Activated B cell treated with CpG ODN at 0.5 μM for 24 hours (primary cell): ENCODE data around the gene LRBA. TPM values are rescaled to one million over a fixed set of nuclear protein-coding genes. Genes with fewer than 3 reads are reported as not detected.

Experiments
- ATAC-seq: fragments of 200-7000 bp; cut with Tn5 transposase; one replicate; pipeline ENCODE4 v1.10.0; 2021; ENCODE audit warnings: low read depth, mild to moderate bottlenecking, moderate library complexity
- CTCF ChIA-PET: fragments of 350-600 bp; sonication (Branson Sonifier 250); formaldehyde crosslinking; loops from one replicate; lab custom pipeline; 2021; ENCODE audit warnings: antibody characterized with exemption; lab: Charles Lee
- POLR2A ChIA-PET: fragments of 350-600 bp; sonication (Branson Sonifier 250); formaldehyde crosslinking; loops from one replicate; lab custom pipeline; 2021; ENCODE audit warnings: antibody characterized with exemption; lab: Charles Lee
- DNase-seq: peaks from one replicate; pipeline ENCODE4 v3.0.0; 2022
- H3K27ac Mint-ChIP-seq: one replicate; pipeline ENCODE4 v1.8.0; 2020; ENCODE audit warnings: mixed read lengths
- H3K27me3 Mint-ChIP-seq: one replicate; pipeline ENCODE4 v1.8.0; 2021; ENCODE audit warnings: mixed read lengths
- H3K36me3 Mint-ChIP-seq: one replicate; pipeline ENCODE4 v1.8.0; 2021; ENCODE audit warnings: low read depth, mixed read lengths
- H3K4me1 Mint-ChIP-seq: one replicate; pipeline ENCODE4 v1.8.0; 2021; ENCODE audit warnings: mixed read lengths
- H3K4me3 Mint-ChIP-seq: one replicate; pipeline ENCODE4 v1.8.0; 2020; ENCODE audit warnings: mild to moderate bottlenecking, mixed read lengths
- H3K9me3 Mint-ChIP-seq: one replicate; pipeline ENCODE4 v1.8.0; 2020; ENCODE audit warnings: mixed read lengths
- intact Hi-C: fragments of 100-400 bp; cut with micrococcal nuclease; formaldehyde crosslinking; loops from one replicate; pipeline ENCODE4 v1.15.1; 2024
- total RNA-seq: library from RNA; stranded (reverse); gene quantifications from 2 replicates; pipeline ENCODE4 v1.2.3, GENCODE V29; 2022
- TF ChIP-seq, protein P1 (sequence below): fragments of 200-600 bp; IDR thresholded peaks from one replicate; pipeline ENCODE4 v1.8.0; 2022; ENCODE audit warnings: antibody characterized with exemption, mild to moderate bottlenecking

The LRBA gene
- total RNA-seq, 1 donor from 2014 or later: 66.5 TPM

DNA sequence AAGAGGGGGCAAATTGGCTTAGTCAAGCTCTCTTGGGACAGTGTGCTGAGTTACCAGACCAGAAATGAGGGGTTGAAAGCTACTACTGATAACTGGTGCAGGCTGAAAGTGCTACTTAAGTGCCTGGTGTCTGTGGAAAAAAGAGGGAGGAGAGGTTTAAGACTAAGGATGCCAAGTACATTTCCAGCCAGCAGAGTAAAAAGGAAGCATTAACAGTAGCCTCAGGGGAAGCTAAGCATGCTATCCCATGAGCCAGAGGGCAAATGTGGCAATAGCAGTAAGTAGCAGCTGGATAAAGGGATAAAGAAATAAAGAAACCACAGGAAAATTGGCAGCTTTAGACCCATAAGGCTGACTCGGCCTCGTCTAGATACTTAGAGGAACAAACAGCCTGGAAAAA lies 629.5 kb downstream of the LRBA start:
- DNase-seq (no peak), ATAC-seq (no peak)
- Mint-ChIP-seq H3K4me1 (peaks cover 12% of the 10 kb centered on the region), H3K27ac (no peak overlapping the region), H3K27me3 (no peaks in the 10 kb centered on the region), H3K36me3 (peaks cover 20% of the 10 kb centered on the region), H3K9me3 (peaks cover 6% of the 10 kb centered on the region), H3K4me3 (no peak overlapping the region)
- intact Hi-C loops: no loop called here
- ChIA-PET CTCF (no interaction called here), POLR2A (no interaction called here)
- TF ChIP-seq, protein P1, sequence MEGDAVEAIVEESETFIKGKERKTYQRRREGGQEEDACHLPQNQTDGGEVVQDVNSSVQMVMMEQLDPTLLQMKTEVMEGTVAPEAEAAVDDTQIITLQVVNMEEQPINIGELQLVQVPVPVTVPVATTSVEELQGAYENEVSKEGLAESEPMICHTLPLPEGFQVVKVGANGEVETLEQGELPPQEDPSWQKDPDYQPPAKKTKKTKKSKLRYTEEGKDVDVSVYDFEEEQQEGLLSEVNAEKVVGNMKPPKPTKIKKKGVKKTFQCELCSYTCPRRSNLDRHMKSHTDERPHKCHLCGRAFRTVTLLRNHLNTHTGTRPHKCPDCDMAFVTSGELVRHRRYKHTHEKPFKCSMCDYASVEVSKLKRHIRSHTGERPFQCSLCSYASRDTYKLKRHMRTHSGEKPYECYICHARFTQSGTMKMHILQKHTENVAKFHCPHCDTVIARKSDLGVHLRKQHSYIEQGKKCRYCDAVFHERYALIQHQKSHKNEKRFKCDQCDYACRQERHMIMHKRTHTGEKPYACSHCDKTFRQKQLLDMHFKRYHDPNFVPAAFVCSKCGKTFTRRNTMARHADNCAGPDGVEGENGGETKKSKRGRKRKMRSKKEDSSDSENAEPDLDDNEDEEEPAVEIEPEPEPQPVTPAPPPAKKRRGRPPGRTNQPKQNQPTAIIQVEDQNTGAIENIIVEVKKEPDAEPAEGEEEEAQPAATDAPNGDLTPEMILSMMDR: no peak

DNA sequence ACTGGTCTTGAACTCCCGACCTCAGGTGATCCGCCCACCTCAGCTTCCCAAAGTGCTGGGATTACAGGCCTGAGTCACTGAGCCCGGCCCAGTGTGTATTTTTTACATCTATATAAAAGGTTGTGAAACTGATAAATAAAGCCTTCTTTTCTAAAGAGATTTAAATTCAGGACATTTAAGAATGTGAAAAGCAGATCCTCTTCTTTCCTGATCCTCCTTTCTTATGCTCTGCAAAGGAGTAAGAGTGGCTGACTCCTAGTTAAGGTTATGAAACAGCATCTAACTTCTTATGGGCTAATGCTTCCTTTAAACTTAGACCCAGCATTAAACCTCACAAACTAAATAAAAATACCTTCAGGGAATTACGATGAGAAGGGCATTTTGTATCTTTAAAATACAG lies 630.8 kb downstream of the LRBA start:
- H3K9me3 Mint-ChIP-seq: peaks cover 6% of the 10 kb centered on the region
- peaks cover 16% of the 10 kb centered on the region for H3K36me3 Mint-ChIP-seq
- ChIA-PET POLR2A (no interaction called here), CTCF (no interaction called here)
- no peak overlapping the region for H3K4me3 Mint-ChIP-seq
- no peak overlapping the region for H3K27ac Mint-ChIP-seq
- TF ChIP-seq, protein P1: no peak
- no peaks in the 10 kb centered on the region for H3K27me3 Mint-ChIP-seq
- DNase-seq: no peak
- intact Hi-C loops: no loop called here
- no peak for ATAC-seq
- H3K4me1 Mint-ChIP-seq: peaks cover 12% of the 10 kb centered on the region

DNA sequence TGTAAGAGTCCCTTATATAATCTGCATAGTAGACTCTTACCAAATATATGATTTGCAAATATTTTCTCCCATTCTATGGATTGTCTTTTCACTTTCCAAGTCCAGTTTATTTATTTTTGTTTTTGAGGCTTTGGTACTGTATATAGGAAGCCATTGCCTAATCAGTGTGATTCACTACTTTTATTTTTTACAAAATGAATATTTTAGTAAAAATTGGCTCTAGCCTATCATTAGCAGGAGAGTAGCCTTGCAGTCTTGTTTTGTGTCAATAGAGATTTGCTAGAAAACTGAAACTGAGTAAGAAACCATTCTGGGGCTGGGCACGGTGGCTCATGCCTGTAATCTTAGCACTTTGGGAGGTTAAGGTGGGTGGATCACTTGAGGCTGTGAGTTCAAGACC lies 633.1 kb downstream of the LRBA start:
- Mint-ChIP-seq H3K9me3 (peaks cover 4% of the 10 kb centered on the region), H3K4me3 (no peak overlapping the region), H3K36me3 (peaks cover 13% of the 10 kb centered on the region), H3K27me3 (no peaks in the 10 kb centered on the region), H3K27ac (no peak overlapping the region), H3K4me1 (no peaks in the 10 kb centered on the region)
- ChIA-PET POLR2A (no interaction called here), CTCF (no interaction called here)
- TF ChIP-seq, protein P1: no peak
- intact Hi-C loops: no loop called here
- DNase-seq (no peak), ATAC-seq (no peak)

DNA sequence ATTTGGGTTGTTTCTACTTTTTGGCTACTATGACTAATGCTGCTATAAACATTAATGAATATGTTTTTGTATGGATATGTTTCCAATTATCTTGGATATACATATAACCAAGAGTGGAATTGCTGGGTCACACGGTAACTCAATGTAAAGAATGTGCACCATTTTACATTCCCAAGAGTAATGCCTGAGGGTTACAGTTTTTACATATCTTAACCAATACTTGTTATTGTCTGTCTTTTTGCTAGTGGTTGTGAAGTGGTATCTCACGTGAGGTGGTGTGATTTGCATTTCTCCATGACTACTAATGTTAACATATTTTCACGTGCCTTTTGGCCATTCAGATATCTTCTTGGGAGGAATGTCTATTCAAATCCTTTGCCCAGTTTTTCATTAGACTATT lies 633.5 kb downstream of the LRBA start:
- TF ChIP-seq, protein P1: no peak
- Mint-ChIP-seq H3K4me3 (no peak overlapping the region), H3K27ac (no peak overlapping the region), H3K4me1 (no peaks in the 10 kb centered on the region), H3K27me3 (no peaks in the 10 kb centered on the region), H3K9me3 (peaks cover 4% of the 10 kb centered on the region), H3K36me3 (peaks cover 11% of the 10 kb centered on the region)
- CTCF ChIA-PET: no interaction called here
- POLR2A ChIA-PET: no interaction called here
- DNase-seq: no peak
- ATAC-seq: no peak
- intact Hi-C loops: no loop called here

DNA sequence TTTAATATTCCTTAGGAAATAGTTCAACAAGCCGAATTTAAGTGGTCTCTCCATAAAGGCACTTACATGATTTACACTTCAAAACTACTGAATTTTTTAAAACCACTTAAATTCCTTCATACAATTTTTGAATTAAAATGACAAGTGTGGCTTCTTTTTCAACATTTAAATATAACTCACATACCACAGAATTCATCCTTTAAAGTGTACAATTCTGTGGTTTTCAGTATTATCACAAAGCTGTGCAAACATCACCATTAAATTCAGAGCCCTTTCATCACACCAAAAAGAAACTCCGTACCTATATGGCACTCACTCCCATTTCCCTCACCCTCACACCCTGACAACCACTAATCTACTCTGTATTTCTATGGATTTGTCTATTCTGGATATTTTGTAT lies 634.0 kb downstream of the LRBA start:
- no peak overlapping the region for H3K4me3 Mint-ChIP-seq
- ChIA-PET POLR2A (no interaction called here), CTCF (no interaction called here)
- DNase-seq (no peak), ATAC-seq (no peak)
- peaks cover 12% of the 10 kb centered on the region for H3K36me3 Mint-ChIP-seq
- no peaks in the 10 kb centered on the region for H3K9me3 Mint-ChIP-seq
- no peaks in the 10 kb centered on the region for H3K27me3 Mint-ChIP-seq
- TF ChIP-seq, protein P1: no peak
- intact Hi-C loops: no loop called here
- no peak overlapping the region for H3K27ac Mint-ChIP-seq
- no peaks in the 10 kb centered on the region for H3K4me1 Mint-ChIP-seq
